ENCODE results near the gene MED14. TPM values are rescaled to one million over a fixed set of nuclear protein-coding genes. Genes with fewer than 3 reads are reported as not detected.

MED14 gene
- total and polyA plus RNA-seq, 2 of the 4 experiments (the other 2 are of a cell fraction): 17.6 to 25.9 TPM

DNA sequence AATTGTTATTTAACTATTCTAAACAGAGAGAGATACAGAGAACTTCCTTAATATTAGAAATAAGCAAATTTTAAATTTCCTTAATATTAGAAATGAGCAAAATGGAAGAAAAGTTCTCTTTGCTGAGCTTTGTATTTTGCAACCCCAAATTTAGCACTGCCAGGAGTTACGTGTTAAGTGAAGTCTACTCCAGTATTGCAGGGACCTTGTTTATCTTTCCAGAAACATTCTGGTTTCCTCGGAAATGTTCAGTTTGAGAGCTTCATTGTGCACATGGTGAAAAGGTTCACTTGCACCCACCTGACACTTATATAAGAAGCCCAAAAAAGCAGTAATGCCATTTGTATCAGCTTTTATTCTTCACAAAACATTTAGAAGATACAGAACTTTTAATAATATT is 81.8 kb downstream of the MED14 start:
- no CpG with 5 or more reads among the region's 2 CpGs for WGBS, 2 experiments (ENCODE audit: extremely low coverage in 2 of 2, insufficient read length in 1 of 2)
- TF ChIP-seq RAD21 (IDR thresholded peaks at IDR 0.05; ENCODE audit: low read length): no peak
- TF ChIP-seq SMC3 (IDR thresholded peaks at IDR 0.05; ENCODE audit: low read depth, low read length): no peak
- TF ChIP-seq CEBPB (IDR thresholded peaks at IDR 0.05; ENCODE audit: low read depth, low read length): no peak
- TF ChIP-seq, protein P1, sequence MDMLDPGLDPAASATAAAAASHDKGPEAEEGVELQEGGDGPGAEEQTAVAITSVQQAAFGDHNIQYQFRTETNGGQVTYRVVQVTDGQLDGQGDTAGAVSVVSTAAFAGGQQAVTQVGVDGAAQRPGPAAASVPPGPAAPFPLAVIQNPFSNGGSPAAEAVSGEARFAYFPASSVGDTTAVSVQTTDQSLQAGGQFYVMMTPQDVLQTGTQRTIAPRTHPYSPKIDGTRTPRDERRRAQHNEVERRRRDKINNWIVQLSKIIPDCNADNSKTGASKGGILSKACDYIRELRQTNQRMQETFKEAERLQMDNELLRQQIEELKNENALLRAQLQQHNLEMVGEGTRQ (IDR thresholded peaks at IDR 0.05; ENCODE audit: low read depth, low read length): no peak
- TF ChIP-seq NFE2L2 (IDR thresholded peaks at IDR 0.05; ENCODE audit: low read depth, low read length): no peak
- no peak for TF ChIP-seq POLR2A (IDR thresholded peaks at IDR 0.05; ENCODE audit: low read depth, low read length)
- no peak for TF ChIP-seq RFX5 (IDR thresholded peaks at IDR 0.05; ENCODE audit: low read depth, low read length)
- no peak for TF ChIP-seq MXI1 (IDR thresholded peaks at IDR 0.05; ENCODE audit: borderline replicate concordance, low read depth, low read length)
- TF ChIP-seq FOS (IDR thresholded peaks at IDR 0.05; ENCODE audit: low read depth, low read length): no peak
- TF ChIP-seq, protein P2, sequence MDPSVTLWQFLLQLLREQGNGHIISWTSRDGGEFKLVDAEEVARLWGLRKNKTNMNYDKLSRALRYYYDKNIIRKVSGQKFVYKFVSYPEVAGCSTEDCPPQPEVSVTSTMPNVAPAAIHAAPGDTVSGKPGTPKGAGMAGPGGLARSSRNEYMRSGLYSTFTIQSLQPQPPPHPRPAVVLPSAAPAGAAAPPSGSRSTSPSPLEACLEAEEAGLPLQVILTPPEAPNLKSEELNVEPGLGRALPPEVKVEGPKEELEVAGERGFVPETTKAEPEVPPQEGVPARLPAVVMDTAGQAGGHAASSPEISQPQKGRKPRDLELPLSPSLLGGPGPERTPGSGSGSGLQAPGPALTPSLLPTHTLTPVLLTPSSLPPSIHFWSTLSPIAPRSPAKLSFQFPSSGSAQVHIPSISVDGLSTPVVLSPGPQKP (IDR thresholded peaks at IDR 0.05; ENCODE audit: borderline replicate concordance, low read depth, low read length): no peak
- TF ChIP-seq MAFK (IDR thresholded peaks at IDR 0.05; ENCODE audit: low read depth, low read length): no peak
- no peak for TF ChIP-seq MAZ (IDR thresholded peaks at IDR 0.05; ENCODE audit: borderline replicate concordance, low read depth, low read length)
- TF ChIP-seq BHLHE40 (IDR thresholded peaks at IDR 0.05; ENCODE audit: low read depth, low read length): no peak
- TF ChIP-seq, protein P3, sequence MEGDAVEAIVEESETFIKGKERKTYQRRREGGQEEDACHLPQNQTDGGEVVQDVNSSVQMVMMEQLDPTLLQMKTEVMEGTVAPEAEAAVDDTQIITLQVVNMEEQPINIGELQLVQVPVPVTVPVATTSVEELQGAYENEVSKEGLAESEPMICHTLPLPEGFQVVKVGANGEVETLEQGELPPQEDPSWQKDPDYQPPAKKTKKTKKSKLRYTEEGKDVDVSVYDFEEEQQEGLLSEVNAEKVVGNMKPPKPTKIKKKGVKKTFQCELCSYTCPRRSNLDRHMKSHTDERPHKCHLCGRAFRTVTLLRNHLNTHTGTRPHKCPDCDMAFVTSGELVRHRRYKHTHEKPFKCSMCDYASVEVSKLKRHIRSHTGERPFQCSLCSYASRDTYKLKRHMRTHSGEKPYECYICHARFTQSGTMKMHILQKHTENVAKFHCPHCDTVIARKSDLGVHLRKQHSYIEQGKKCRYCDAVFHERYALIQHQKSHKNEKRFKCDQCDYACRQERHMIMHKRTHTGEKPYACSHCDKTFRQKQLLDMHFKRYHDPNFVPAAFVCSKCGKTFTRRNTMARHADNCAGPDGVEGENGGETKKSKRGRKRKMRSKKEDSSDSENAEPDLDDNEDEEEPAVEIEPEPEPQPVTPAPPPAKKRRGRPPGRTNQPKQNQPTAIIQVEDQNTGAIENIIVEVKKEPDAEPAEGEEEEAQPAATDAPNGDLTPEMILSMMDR (conservative IDR thresholded peaks at IDR 0.05; ENCODE audit: low read depth, low read length): no peak
- TF ChIP-seq RCOR1 (IDR thresholded peaks at IDR 0.05; ENCODE audit: insufficient replicate concordance, low read length): no peak
- TF ChIP-seq CHD1 (IDR thresholded peaks at IDR 0.05; ENCODE audit: low read depth, low read length): no peak
- Histone ChIP-seq H3K18ac (ENCODE audit: low read depth, low read length) (no peak overlapping the region), H2AFZ (replicated peaks; ENCODE audit: low read length, poor library complexity) (no peak overlapping the region), H3K36me3 (ENCODE audit: control insufficient read depth, insufficient read depth, low read length) (peaks cover 2% of the 10 kb centered on the region), H3K14ac (replicated peaks; ENCODE audit: low read depth, low read length) (no peak overlapping the region), H4K8ac (ENCODE audit: low read depth in 2 of 2, low read length in 2 of 2) (no peak overlapping the region), H2AK5ac (ENCODE audit: low read depth, low read length) (no peak overlapping the region), H3K27ac (ENCODE audit: insufficient read depth, low read length) (no peak overlapping the region), H3K9me3 (ENCODE audit: control insufficient read depth, insufficient read depth, low read length) (no peaks in the 10 kb centered on the region), H2BK5ac (ENCODE audit: low read depth, low read length, poor library complexity, severe bottlenecking) (no peak overlapping the region), H3K9me1 (ENCODE audit: insufficient read depth, low read length) (no peaks in the 10 kb centered on the region), H3K27me3 (ENCODE audit: control insufficient read depth, insufficient read depth, low read length) (no peaks in the 10 kb centered on the region; the same call in 1 of the 2 replicates), H3K4me3 (ENCODE audit: insufficient read depth, low read depth, low read length) (no peak overlapping the region), H3K4me2 (ENCODE audit: low read depth, low read length) (no peak overlapping the region), H2BK20ac (ENCODE audit: low read depth, low read length) (no peak overlapping the region), H3K79me1 (ENCODE audit: low read depth in 1 of 2, low read length in 2 of 2) (no peaks in the 10 kb centered on the region), H2BK120ac (ENCODE audit: low read depth, low read length) (no peak overlapping the region), H4K20me1 (ENCODE audit: insufficient read depth, low read length) (no peaks in the 10 kb centered on the region), H2AK9ac (replicated peaks; ENCODE audit: low read depth, low read length, poor library complexity) (no peak overlapping the region), H3K23ac (ENCODE audit: low read depth, low read length) (no peak overlapping the region), H3K4me1 (ENCODE audit: control insufficient read depth, insufficient read depth, low read length) (no peaks in the 10 kb centered on the region), H3K9ac (ENCODE audit: low read depth, low read length) (no peak overlapping the region), H3K56ac (ENCODE audit: extremely low read depth, insufficient read depth, low read length) (no peak overlapping the region), H3K4ac (ENCODE audit: low read depth, low read length) (no peak overlapping the region), H4K91ac (ENCODE audit: insufficient read depth, low read depth, low read length) (no peak overlapping the region), H4K5ac (ENCODE audit: low read depth, low read length) (no peak overlapping the region), H2BK15ac (ENCODE audit: low read depth, low read length) (no peak overlapping the region)
- POLR2A ChIA-PET (ENCODE audit: unreplicated experiment): no interaction called here
- dilution Hi-C loops (cut with HindIII; ENCODE audit: low sequenced_read_pairs, unreplicated experiment): no loop called here
- in situ Hi-C loops (cut with MboI; ENCODE audit: low sequenced_read_pairs): loop anchor here (5.0 to 25.0 kb wide), 3 partner anchors 141 to 584 kb away; no protein-coding TSS in a partner anchor
- DNase-seq: no peak
- CTCF ChIA-PET: interaction anchor here (1.0 kb wide), 1 partner anchor 141 kb away, joined by 4 read pairs; no protein-coding TSS in a partner anchor
- intact Hi-C loops (cut with micrococcal nuclease): loop anchor here (5.0 kb wide), 2 partner anchors 274 to 599 kb away; no protein-coding TSS in a partner anchor
- no peak for ATAC-seq (ENCODE audit: low read depth)
- BruUV-seq (replicated peaks): no TSS peak

All from IMR-90 (cell line).